IMR-90 (cell line): ENCODE data around the gene RAMP3. TPM values are rescaled to one million over a fixed set of nuclear protein-coding genes. Genes with fewer than 3 reads are reported as not detected.

Experiments
- ATAC-seq: fragments of 200-7000 bp; cut with Tn5 transposase; 2 replicates; pipeline ENCODE4 v1.9.1; 2020; ENCODE audit warnings: low read depth, mild to moderate bottlenecking, moderate library complexity
- BruUV-seq: library from RNA; stranded (reverse); fragments of 400-500 nt; replicated peaks from 2 replicates; lab custom pipeline; 2021; lab: Mats Ljungman, UMichigan
- CTCF ChIA-PET: fragments of 300-600 bp; formaldehyde crosslinking; extraction: SDS; loops from one replicate; lab custom pipeline; 2021; ENCODE audit warnings: antibody characterized with exemption; lab: Yijun Ruan, JAX
- POLR2A ChIA-PET: fragments of 300-600 bp; sonication (Branson Sonifier 250); formaldehyde crosslinking; loops from one replicate; lab custom pipeline; 2022; ENCODE audit warnings: antibody characterized with exemption; ENCODE audit not compliant: unreplicated experiment; lab: Charles Lee
- DNase-seq: peaks from one replicate; pipeline ENCODE4 v3.0.0; 2013
- H2AFZ ChIP-seq: replicated peaks from 2 replicates; pipeline ENCODE3; 2013; ENCODE audit warnings: low read length, mild to moderate bottlenecking; ENCODE audit not compliant: poor library complexity
- H2AK5ac ChIP-seq: 2 replicates; pipeline ENCODE4 v1.6.1; 2013; ENCODE audit warnings: low read depth, low read length, inconsistent platforms
- H2AK9ac ChIP-seq: replicated peaks from 2 replicates; pipeline ENCODE3; 2013; ENCODE audit warnings: mild to moderate bottlenecking, low read depth, low read length, moderate library complexity; ENCODE audit not compliant: poor library complexity
- H2BK120ac ChIP-seq: 2 replicates; pipeline ENCODE4 v1.6.1; 2013; ENCODE audit warnings: low read depth, low read length, inconsistent platforms
- H2BK15ac ChIP-seq: 3 replicates; pipeline ENCODE4 v1.6.1; 2013; ENCODE audit warnings: low read depth, low read length, inconsistent platforms
- H2BK20ac ChIP-seq: 2 replicates; pipeline ENCODE4 v1.6.1; 2013; ENCODE audit warnings: low read depth, mild to moderate bottlenecking, inconsistent platforms, low read length, moderate library complexity
- H2BK5ac ChIP-seq: 2 replicates; pipeline ENCODE4 v1.6.1; 2013; ENCODE audit warnings: mild to moderate bottlenecking, low read depth, low read length, inconsistent platforms; ENCODE audit not compliant: poor library complexity, severe bottlenecking
- H3K14ac ChIP-seq: replicated peaks from 2 replicates; pipeline ENCODE4 v1.6.1; 2013; ENCODE audit warnings: low read depth, low read length, inconsistent platforms
- H3K18ac ChIP-seq: 2 replicates; pipeline ENCODE4 v1.6.1; 2013; ENCODE audit warnings: low read depth, low read length, control low read depth
- H3K23ac ChIP-seq: 2 replicates; pipeline ENCODE4 v1.6.1; 2013; ENCODE audit warnings: low read depth, low read length, inconsistent platforms
- H3K27ac ChIP-seq: 2 replicates; pipeline ENCODE4 v1.5.1; 2013; ENCODE audit warnings: mild to moderate bottlenecking, control low read depth, low read length; ENCODE audit not compliant: insufficient read depth
- H3K27me3 ChIP-seq: 2 replicates; pipeline ENCODE4 v1.6.1; 2013; ENCODE audit warnings: low read length; ENCODE audit not compliant: control insufficient read depth, insufficient read depth
- H3K36me3 ChIP-seq: 2 replicates; pipeline ENCODE4 v1.6.1; 2013; ENCODE audit warnings: low read length, mixed read lengths; ENCODE audit not compliant: control insufficient read depth, insufficient read depth
- H3K4ac ChIP-seq: 2 replicates; pipeline ENCODE4 v1.6.1; 2013; ENCODE audit warnings: low read depth, low read length, inconsistent platforms
- H3K4me1 ChIP-seq: 2 replicates; pipeline ENCODE4 v1.6.1; 2013; ENCODE audit warnings: low read length, mixed read lengths; ENCODE audit not compliant: control insufficient read depth, insufficient read depth
- H3K4me2 ChIP-seq: 2 replicates; pipeline ENCODE4 v1.6.1; 2013; ENCODE audit warnings: low read depth, mild to moderate bottlenecking, control low read depth, low read length, moderate library complexity
- H3K4me3 ChIP-seq: 2 replicates; pipeline ENCODE4 v1.5.1; 2013; ENCODE audit warnings: low read depth, mild to moderate bottlenecking, control low read depth, low read length, moderate library complexity; ENCODE audit not compliant: insufficient read depth
- H3K56ac ChIP-seq: 2 replicates; pipeline ENCODE4 v1.6.1; 2013; ENCODE audit warnings: low read length, inconsistent platforms; ENCODE audit not compliant: insufficient read depth; ENCODE audit errors: extremely low read depth
- H3K79me1 ChIP-seq, 2 experiments: 2 replicates each; pipeline ENCODE4 v1.6.1; 2013; ENCODE audit warnings: low read length in 2 of 2, inconsistent platforms in 1 of 2, low read depth in 1 of 2
- H3K9ac ChIP-seq: 2 replicates; pipeline ENCODE4 v1.6.1; 2013; ENCODE audit warnings: low read depth, low read length, control low read depth
- H3K9me1 ChIP-seq: 2 replicates; pipeline ENCODE4 v1.6.1; 2013; ENCODE audit warnings: low read length, inconsistent platforms; ENCODE audit not compliant: insufficient read depth
- H3K9me3 ChIP-seq: 2 replicates; pipeline ENCODE4 v1.6.1; 2013; ENCODE audit warnings: low read length; ENCODE audit not compliant: control insufficient read depth, insufficient read depth
- H4K20me1 ChIP-seq: 2 replicates; pipeline ENCODE4 v1.6.1; 2013; ENCODE audit warnings: low read length, inconsistent platforms; ENCODE audit not compliant: insufficient read depth
- H4K5ac ChIP-seq: 2 replicates; pipeline ENCODE4 v1.6.1; 2013; ENCODE audit warnings: mild to moderate bottlenecking, low read depth, low read length, control low read depth
- H4K8ac ChIP-seq, 2 experiments: 2 replicates each; pipeline ENCODE4 v1.6.1; 2013; ENCODE audit warnings: low read depth in 2 of 2, low read length in 2 of 2, control low read depth in 1 of 2, inconsistent platforms in 1 of 2
- H4K91ac ChIP-seq: 2 replicates; pipeline ENCODE4 v1.6.1; 2013; ENCODE audit warnings: low read depth, low read length, inconsistent platforms; ENCODE audit not compliant: insufficient read depth
- FOS ChIP-seq: fragments of 150-350 bp; IDR thresholded peaks from 2 replicates; pipeline ENCODE4 v1.6.1; 2016; ENCODE audit warnings: low read depth, low read length
- MAZ ChIP-seq: IDR thresholded peaks from 2 replicates; pipeline ENCODE4 v1.6.1; 2012; ENCODE audit warnings: low read depth, mild to moderate bottlenecking, low read length, improper control_type of control experiment, moderate library complexity, borderline replicate concordance
- USF2 ChIP-seq: fragments of 150-350 bp; IDR thresholded peaks from 2 replicates; pipeline ENCODE4 v1.6.1; 2017; ENCODE audit warnings: mild to moderate bottlenecking, antibody characterized with exemption, low read length, low read depth
- WGBS, 2 experiments: methylation state at CpG; one replicate each; pipeline versions ENCODE4 v1.1.5 to v1.1.7; 2013; ENCODE audit warnings: missing lambda C conversion rate in 2 of 2; ENCODE audit not compliant: insufficient read length in 1 of 2; ENCODE audit errors: extremely low coverage in 2 of 2; 5-methylcytosine and 5-hydroxymethylcytosine counted together
- dilution Hi-C: fragments of 300-500 bp; cut with HindIII; formaldehyde crosslinking; loops from one replicate; pipeline ENCODE4 v1.14.3; 2018; ENCODE audit warnings: low sequenced_read_pairs; ENCODE audit not compliant: unreplicated experiment
- in situ Hi-C: fragments of 300-500 bp; cut with MboI; formaldehyde crosslinking; loops from 3 replicates; pipeline ENCODE4 v1.14.3; 2019; ENCODE audit warnings: low sequenced_read_pairs, inconsistent platforms, mixed read lengths
- intact Hi-C: fragments of 100-400 bp; cut with micrococcal nuclease; formaldehyde crosslinking; loops from 2 replicates; pipeline ENCODE4 v1.10.0; 2022
- polyA plus RNA-seq, 3 experiments: library from polyadenylated mRNA; depleted of rRNA; stranded (reverse); fragments of >200 nt; gene quantifications; 2 replicates each; pipeline ENCODE4 v1.2.3, GENCODE V29; 2012; ENCODE audit warnings: low replicate concordance in 1 of 3
- total RNA-seq: library from RNA; depleted of rRNA; stranded (reverse); fragments of >200 nt; gene quantifications from 2 replicates; pipeline ENCODE4 v1.2.3, GENCODE V29; 2012

RAMP3 gene
- total and polyA plus RNA-seq, 2 of the 4 experiments (the other 2 are of a cell fraction), result not detected

DNA sequence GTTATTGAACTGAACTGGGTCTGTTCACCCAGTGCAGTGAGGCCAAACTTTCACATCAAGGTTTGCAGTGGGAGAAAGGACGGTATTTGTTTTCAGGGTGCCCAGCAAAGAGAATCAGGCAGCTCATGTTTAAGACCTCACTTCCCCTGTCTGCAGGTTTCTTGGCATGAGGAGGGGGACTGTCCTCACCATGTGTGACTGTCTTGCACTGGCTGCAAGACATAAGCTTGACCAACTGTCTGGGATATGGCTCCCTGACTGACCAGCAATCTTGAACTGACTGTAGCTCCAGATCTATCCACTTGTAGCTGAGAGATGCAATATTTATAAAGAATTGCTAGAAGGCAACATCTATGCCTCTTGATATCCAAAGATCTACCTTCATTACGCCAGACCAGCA, 39.9 kb downstream of the RAMP3 start:
- Histone ChIP-seq H3K4me3 (no peak overlapping the region), H3K4ac (no peak overlapping the region), H3K9me1 (no peaks in the 10 kb centered on the region), H3K27me3 (peaks cover 16% of the 10 kb centered on the region), H2BK15ac (no peak overlapping the region), H2AFZ (no peak overlapping the region), H3K79me1 (no peaks in the 10 kb centered on the region), H2BK5ac (no peak overlapping the region), H3K56ac (no peak overlapping the region), H3K4me2 (no peak overlapping the region), H3K27ac (no peak overlapping the region), H4K20me1 (no peaks in the 10 kb centered on the region), H3K4me1 (no peaks in the 10 kb centered on the region), H4K5ac (no peak overlapping the region), H2BK20ac (no peak overlapping the region), H4K91ac (no peak overlapping the region), H3K36me3 (no peaks in the 10 kb centered on the region), H4K8ac (no peak overlapping the region), H2BK120ac (no peak overlapping the region), H3K9ac (no peak overlapping the region), H3K14ac (no peak overlapping the region), H3K18ac (no peak overlapping the region), H3K9me3 (no peaks in the 10 kb centered on the region), H3K23ac (no peak overlapping the region), H2AK5ac (no peak overlapping the region), H2AK9ac (no peak overlapping the region)
- ChIA-PET CTCF (no interaction called here), POLR2A (no interaction called here)
- no TSS peak for BruUV-seq
- DNase-seq, result no peak
- in situ Hi-C loops (no loop called here), dilution Hi-C loops (no loop called here), intact Hi-C loops (no loop called here)
- no peak for ATAC-seq
- WGBS, 2 experiments, result no CpG with 5 or more reads among the region's 2 CpGs
- no peak for TF ChIP-seq USF2
- no peak for TF ChIP-seq MAZ
- TF ChIP-seq FOS, result no peak
